Mesendoderm (in vitro differentiated cells): ENCODE measurements around the gene AOAH. TPM values are rescaled to one million over a fixed set of nuclear protein-coding genes. Genes with fewer than 3 reads are reported as not detected.

Source experiments
- DNase-seq: peaks from one replicate; pipeline ENCODE4 v3.0.0; 2013
- H2AK5ac ChIP-seq: 2 replicates; pipeline ENCODE4 v1.6.1; 2013; ENCODE audit warnings: low read length, inconsistent platforms
- H2BK120ac ChIP-seq: 2 replicates; pipeline ENCODE4 v1.6.1; 2013; ENCODE audit warnings: low read depth, mild to moderate bottlenecking, low read length, moderate library complexity, mixed read lengths
- H2BK15ac ChIP-seq: replicated peaks from 2 replicates; pipeline ENCODE4 v1.6.1; 2013; ENCODE audit warnings: low read depth, mild to moderate bottlenecking, moderate library complexity
- H2BK5ac ChIP-seq: 2 replicates; pipeline ENCODE4 v1.6.1; 2013; ENCODE audit warnings: low read length, inconsistent platforms
- H3K18ac ChIP-seq: 2 replicates; pipeline ENCODE4 v1.6.1; 2013; ENCODE audit warnings: mild to moderate bottlenecking, low read length, mixed read lengths
- H3K23ac ChIP-seq: one replicate; pipeline ENCODE4 v1.6.1; 2013; ENCODE audit warnings: low read length
- H3K27ac ChIP-seq: 2 replicates; pipeline ENCODE4 v1.5.1; 2013; ENCODE audit warnings: low read depth, mild to moderate bottlenecking, inconsistent platforms, low read length, moderate library complexity
- H3K27me3 ChIP-seq: 2 replicates; pipeline ENCODE4 v1.6.1; 2013; ENCODE audit warnings: low read length, control low read depth, mild to moderate bottlenecking, inconsistent platforms; ENCODE audit not compliant: insufficient read depth, poor library complexity
- H3K36me3 ChIP-seq: 2 replicates; pipeline ENCODE4 v1.6.1; 2013; ENCODE audit warnings: low read length, inconsistent platforms; ENCODE audit not compliant: control insufficient read depth, insufficient read depth
- H3K4ac ChIP-seq: one replicate; pipeline ENCODE4 v1.6.1; 2013; ENCODE audit warnings: low read depth, mild to moderate bottlenecking, low read length, moderate library complexity
- H3K4me1 ChIP-seq: 2 replicates; pipeline ENCODE4 v1.6.1; 2013; ENCODE audit warnings: low read depth, low read length, inconsistent platforms; ENCODE audit not compliant: control insufficient read depth
- H3K4me2 ChIP-seq: 2 replicates; pipeline ENCODE4 v1.6.1; 2013; ENCODE audit warnings: low read length
- H3K4me3 ChIP-seq: 2 replicates; pipeline ENCODE4 v1.5.1; 2013; ENCODE audit warnings: mild to moderate bottlenecking, low read length
- H3K56ac ChIP-seq: one replicate; pipeline ENCODE4 v1.6.1; 2013; ENCODE audit warnings: low read length
- H3K79me1 ChIP-seq: 2 replicates; pipeline ENCODE4 v1.6.1; 2013; ENCODE audit warnings: low read length, inconsistent platforms
- H3K79me2 ChIP-seq: 2 replicates; pipeline ENCODE4 v1.6.1; 2013; ENCODE audit warnings: mild to moderate bottlenecking, low read length; ENCODE audit not compliant: control insufficient read depth, insufficient read depth
- H3K9ac ChIP-seq: 2 replicates; pipeline ENCODE4 v1.6.1; 2013; ENCODE audit warnings: low read length, inconsistent platforms
- H4K5ac ChIP-seq: one replicate; pipeline ENCODE4 v1.6.1; 2013; ENCODE audit warnings: low read length
- H4K8ac ChIP-seq: one replicate; pipeline ENCODE4 v1.6.1; 2013; ENCODE audit warnings: low read depth, mild to moderate bottlenecking, control low read depth, low read length, moderate library complexity
- WGBS: extraction: QIAGEN DNeasy Blood & Tissue Kit; methylation state at CpG from one replicate; pipeline ENCODE4 v1.1.7; 2013; ENCODE audit warnings: low lambda C conversion rate, missing lambda C conversion rate; ENCODE audit not compliant: insufficient coverage; ENCODE audit errors: extremely low coverage; 5-methylcytosine and 5-hydroxymethylcytosine counted together
- polyA plus RNA-seq, 2 experiments: library from polyadenylated mRNA; stranded (reverse); fragments of 200-250 nt; gene quantifications; one replicate each; pipeline ENCODE4 v1.2.3, GENCODE V29; 2013

AOAH gene
- 0.06 TPM for polyA plus RNA-seq (2013, experiment 1 of 2)
- polyA plus RNA-seq (2013, experiment 2 of 2), result 0.13 TPM

GRCh38 chr7:36723951-36724664 is at the start of gene AOAH:
Gene AOAH (minus strand): TSS chr7:36724494. CDS start chr7:36724148, 346 bp downstream.
- no peak within 1 kb of the TSS for H3K9ac ChIP-seq
- no peaks in the 10 kb centered on the region for H3K4me1 ChIP-seq
- H4K8ac ChIP-seq, result no peak within 1 kb of the TSS
- no CpG with 5 or more reads among the region's 14 CpGs for WGBS
- H2AK5ac ChIP-seq, result no peak within 1 kb of the TSS
- DNase-seq, result no peak
- no peak within 1 kb of the TSS for H3K56ac ChIP-seq
- no peak within 1 kb of the TSS for H4K5ac ChIP-seq
- H3K27ac ChIP-seq, result no peak within 1 kb of the TSS
- H3K23ac ChIP-seq, result no peak within 1 kb of the TSS
- no peaks in the 10 kb centered on the region for H3K79me2 ChIP-seq
- no peak within 1 kb of the TSS for H3K18ac ChIP-seq
- no peak within 1 kb of the TSS for H2BK15ac ChIP-seq
- H3K4me2 ChIP-seq, result no peak within 1 kb of the TSS
- no peak within 1 kb of the TSS for H3K4ac ChIP-seq
- H3K27me3 ChIP-seq, result no peaks in the 10 kb centered on the region
- H3K79me1 ChIP-seq, result no peaks in the 10 kb centered on the region
- H2BK5ac ChIP-seq, result no peak within 1 kb of the TSS
- no peak within 1 kb of the TSS for H2BK120ac ChIP-seq
- H3K36me3 ChIP-seq, result no peaks in the 10 kb centered on the region
- no peak within 1 kb of the TSS for H3K4me3 ChIP-seq

- Histone ChIP-seq H3K23ac (no peak overlapping the region), H3K4ac (no peak overlapping the region), H3K27me3 (no peaks in the 10 kb centered on the region), H3K4me2 (no peak overlapping the region), H3K27ac (no peak overlapping the region), H4K8ac (no peak overlapping the region), H3K4me1 (peaks cover 6% of the 10 kb centered on the region), H3K9ac (no peak overlapping the region), H3K79me1 (no peaks in the 10 kb centered on the region), H3K79me2 (no peaks in the 10 kb centered on the region), H3K36me3 (no peaks in the 10 kb centered on the region), H2AK5ac (no peak overlapping the region), H2BK5ac (no peak overlapping the region), H3K56ac (no peak overlapping the region), H3K4me3 (no peak overlapping the region), H3K18ac (no peak overlapping the region), H2BK15ac (no peak overlapping the region), H4K5ac (no peak overlapping the region), H2BK120ac (no peak overlapping the region)
- no CpG with 5 or more reads among the region's 1 CpG for WGBS
- no peak for DNase-seq
These were observed 42.2 kb upstream of the AOAH start for GRCh38 chr7:36766451-36766850.

GRCh38 chr7:36765605-36766004 is 41.3 kb upstream of the AOAH start:
- no peak overlapping the region for H4K8ac ChIP-seq
- DNase-seq, result peak; percentile 74
- no peak overlapping the region for H3K4me2 ChIP-seq
- WGBS, result no CpG with 5 or more reads among the region's 4 CpGs
- no peak overlapping the region for H3K23ac ChIP-seq
- no peak overlapping the region for H4K5ac ChIP-seq
- H3K18ac ChIP-seq, result no peak overlapping the region
- no peak overlapping the region for H2BK120ac ChIP-seq
- no peaks in the 10 kb centered on the region for H3K36me3 ChIP-seq
- H3K9ac ChIP-seq, result no peak overlapping the region
- H2BK15ac ChIP-seq, result no peak overlapping the region
- H3K79me1 ChIP-seq, result no peaks in the 10 kb centered on the region
- H3K56ac ChIP-seq, result no peak overlapping the region
- H2BK5ac ChIP-seq, result no peak overlapping the region
- H3K27me3 ChIP-seq, result no peaks in the 10 kb centered on the region
- H2AK5ac ChIP-seq, result no peak overlapping the region
- no peak overlapping the region for H3K4ac ChIP-seq
- no peak overlapping the region for H3K4me3 ChIP-seq
- H3K27ac ChIP-seq, result no peak overlapping the region
- H3K4me1 ChIP-seq, result peaks cover 6% of the 10 kb centered on the region
- no peaks in the 10 kb centered on the region for H3K79me2 ChIP-seq

- Histone ChIP-seq H3K27ac (no peak overlapping the region), H2AK5ac (no peak overlapping the region), H3K79me1 (no peaks in the 10 kb centered on the region), H4K5ac (no peak overlapping the region), H2BK120ac (no peak overlapping the region), H3K4me1 (peaks cover 6% of the 10 kb centered on the region), H3K4me2 (no peak overlapping the region), H3K27me3 (no peaks in the 10 kb centered on the region), H2BK5ac (no peak overlapping the region), H3K18ac (no peak overlapping the region), H3K79me2 (no peaks in the 10 kb centered on the region), H3K4ac (no peak overlapping the region), H3K56ac (no peak overlapping the region), H3K4me3 (no peak overlapping the region), H3K23ac (no peak overlapping the region), H4K8ac (no peak overlapping the region), H3K9ac (no peak overlapping the region), H2BK15ac (no peak overlapping the region), H3K36me3 (no peaks in the 10 kb centered on the region)
- DNase-seq, result peak; percentile 44
- WGBS, result no CpG with 5 or more reads among the region's 5 CpGs
These were observed 40.6 kb upstream of the AOAH start for GRCh38 chr7:36764929-36765328.

GRCh38 chr7:36763132-36763816 is 39.0 kb upstream of the AOAH start:
- Histone ChIP-seq H3K4me2 (no peak overlapping the region), H3K18ac (no peak overlapping the region), H2BK120ac (no peak overlapping the region), H2AK5ac (no peak overlapping the region), H3K9ac (no peak overlapping the region), H2BK15ac (no peak overlapping the region), H3K23ac (no peak overlapping the region), H3K79me2 (no peaks in the 10 kb centered on the region), H2BK5ac (no peak overlapping the region), H3K79me1 (no peaks in the 10 kb centered on the region), H3K4me1 (peaks cover 6% of the 10 kb centered on the region), H4K5ac (peak overlapping the region; percentile 85), H3K56ac (peak overlapping the region; percentile 40), H3K4me3 (no peak overlapping the region), H3K27ac (peak overlapping the region; percentile 0), H3K4ac (peak overlapping the region; percentile 60), H3K36me3 (no peaks in the 10 kb centered on the region), H4K8ac (no peak overlapping the region), H3K27me3 (no peaks in the 10 kb centered on the region)
- DNase-seq, result peak; percentile 48
- no CpG with 5 or more reads among the region's 10 CpGs for WGBS
